CD4-positive, alpha-beta T cell treated with Interleukin-12 subunit alpha and Interleukin-12 subunit beta, for 1 hour (primary cell): ENCODE data around the gene C4A.
"Not testable (repeated sequence)": the region's sequence is repeated elsewhere in the genome, so short reads cannot be mapped to it uniquely, and the experiment has no call there.

Experiments used
- DNase-seq: peaks from one replicate; pipeline ENCODE4 v3.0.0-alpha.2; 2020

C4A gene

GRCh38 chr6:31980998-31981397 lies 859 bp upstream of the C4A start:
- DNase-seq = not testable (repeated sequence)

- DNase-seq = not testable (repeated sequence)
Observed at GRCh38 chr6:31989363-31989762, 7.5 kb downstream of the C4A start.

GRCh38 chr6:31994421-31994820 lies 12.6 kb downstream of the C4A start:
- not testable (repeated sequence) for DNase-seq

GRCh38 chr6:31996385-31996784 lies 14.5 kb downstream of the C4A start:
- not testable (repeated sequence) for DNase-seq

GRCh38 chr6:32002546-32003268 lies 20.9 kb downstream of the C4A start:
- not testable (repeated sequence) for DNase-seq

GRCh38 chr6:32003301-32003700 lies 21.4 kb downstream of the C4A start:
- not testable (repeated sequence) for DNase-seq

DNA sequence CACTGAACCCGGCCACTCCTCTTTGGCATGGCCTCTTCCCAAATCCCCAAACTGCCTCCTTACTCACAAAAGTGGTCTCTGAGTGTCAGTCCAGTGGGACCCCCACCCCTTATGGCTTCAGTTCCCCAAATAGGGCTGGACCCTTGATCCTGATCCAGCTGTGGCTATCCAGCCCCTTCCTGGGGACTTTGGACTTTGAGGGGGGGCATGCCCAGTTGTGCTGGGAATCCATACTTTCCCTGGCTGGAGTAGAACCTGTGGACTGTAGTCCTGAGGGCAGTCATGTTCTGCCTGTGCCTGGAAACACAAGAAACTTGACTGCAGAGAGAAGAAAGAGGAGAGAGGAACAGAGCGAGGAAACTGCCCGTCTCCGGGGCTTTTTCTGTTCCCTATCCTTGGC lies 22.5 kb downstream of the C4A start:
- DNase-seq = not testable (repeated sequence)

- DNase-seq = not testable (repeated sequence)
Observed at GRCh38 chr6:32004864-32005537, 23.1 kb downstream of the C4A start.

- DNase-seq = not testable (repeated sequence)
Observed at GRCh38 chr6:32005538-32005880, 23.7 kb downstream of the C4A start.

GRCh38 chr6:32005991-32006529 lies 24.2 kb downstream of the C4A start:
- not testable (repeated sequence) for DNase-seq

DNA sequence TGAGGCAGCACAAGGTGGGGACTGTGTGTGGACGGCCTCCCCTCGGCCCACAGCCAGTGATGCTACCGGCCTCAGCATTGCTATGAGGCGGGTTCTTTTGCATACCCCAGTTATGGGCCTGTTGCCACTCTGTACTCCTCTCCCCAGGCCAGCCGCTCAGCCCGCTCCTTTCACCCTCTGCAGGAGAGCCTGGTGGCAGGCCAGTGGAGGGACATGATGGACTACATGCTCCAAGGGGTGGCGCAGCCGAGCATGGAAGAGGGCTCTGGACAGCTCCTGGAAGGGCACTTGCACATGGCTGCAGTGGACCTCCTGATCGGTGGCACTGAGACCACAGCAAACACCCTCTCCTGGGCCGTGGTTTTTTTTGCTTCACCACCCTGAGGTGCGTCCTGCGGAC lies 25.2 kb downstream of the C4A start:
- DNase-seq = not testable (repeated sequence)

DNA sequence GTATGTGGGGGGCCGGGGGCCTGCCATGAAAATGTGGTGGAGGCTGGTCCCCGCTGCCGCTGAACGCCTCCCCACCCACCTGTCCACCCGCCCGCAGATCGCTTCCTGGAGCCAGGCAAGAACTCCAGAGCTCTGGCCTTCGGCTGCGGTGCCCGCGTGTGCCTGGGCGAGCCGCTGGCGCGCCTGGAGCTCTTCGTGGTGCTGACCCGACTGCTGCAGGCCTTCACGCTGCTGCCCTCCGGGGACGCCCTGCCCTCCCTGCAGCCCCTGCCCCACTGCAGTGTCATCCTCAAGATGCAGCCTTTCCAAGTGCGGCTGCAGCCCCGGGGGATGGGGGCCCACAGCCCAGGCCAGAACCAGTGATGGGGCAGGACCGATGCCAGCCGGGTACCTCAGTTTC lies 26.2 kb downstream of the C4A start:
- not testable (repeated sequence) for DNase-seq

DNA sequence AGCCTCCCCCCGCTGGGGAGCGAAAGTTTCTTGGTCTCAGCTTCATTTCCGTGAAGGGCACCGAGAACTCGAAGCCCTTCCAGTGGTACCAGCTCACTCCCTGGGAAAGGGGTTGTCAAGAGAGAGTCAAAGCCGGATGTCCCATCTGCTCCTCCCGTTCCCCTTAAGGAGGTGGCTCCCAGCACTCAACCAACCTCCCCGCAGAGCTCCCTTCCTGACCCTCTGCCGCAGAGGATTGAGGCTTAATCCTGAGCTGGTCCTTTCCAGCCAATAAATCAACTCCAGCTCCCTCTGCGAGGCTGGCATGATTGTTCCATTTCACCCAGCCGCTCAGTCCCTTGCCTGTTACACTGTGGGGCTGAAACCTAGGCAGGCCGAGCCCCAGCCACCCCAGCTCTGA lies 26.8 kb downstream of the C4A start:
- not testable (repeated sequence) for DNase-seq

GRCh38 chr6:32009537-32009936 lies 27.7 kb downstream of the C4A start:
- DNase-seq = not testable (repeated sequence)

GRCh38 chr6:32010856-32011530 lies 29.1 kb downstream of the C4A start:
- not testable (repeated sequence) for DNase-seq

DNA sequence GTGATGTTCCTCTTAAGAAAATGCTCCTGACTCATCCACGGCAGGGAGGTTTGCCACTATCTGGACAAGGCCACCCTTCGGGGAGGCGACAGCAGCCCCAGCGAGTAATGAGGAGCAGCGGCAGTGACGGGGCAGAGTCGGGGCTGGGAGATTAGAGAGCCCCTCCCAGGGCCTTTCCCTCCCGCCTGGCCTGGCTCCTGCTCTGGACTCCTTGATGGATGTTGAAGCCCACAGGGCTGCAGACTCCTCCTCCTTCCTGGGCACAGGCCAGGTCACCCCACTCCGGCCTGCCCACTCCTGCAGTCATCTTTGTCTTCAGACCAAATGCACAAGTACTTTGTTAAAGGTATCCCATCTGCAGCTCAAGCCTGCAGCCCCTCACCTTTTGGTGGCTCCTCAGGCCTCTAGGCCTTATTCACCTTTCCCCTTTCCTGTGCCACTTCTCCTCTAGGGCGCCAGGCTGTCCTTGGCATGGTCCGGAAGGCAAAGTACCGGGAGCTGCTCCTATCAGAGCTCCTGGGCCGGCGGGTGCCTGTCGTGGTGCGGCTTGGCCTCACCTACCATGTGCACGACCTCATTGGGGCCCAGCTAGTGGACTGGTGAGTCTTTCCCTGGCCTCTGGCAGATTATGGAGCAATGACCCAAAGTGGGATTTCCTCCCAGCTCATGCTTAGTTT lies 31.2 kb downstream of the C4A start:
- not testable (repeated sequence) for DNase-seq

GRCh38 chr6:32013738-32014137 lies 31.9 kb downstream of the C4A start:
- not testable (repeated sequence) for DNase-seq

- DNase-seq = not testable (repeated sequence)
Observed at GRCh38 chr6:32014547-32014946, 32.7 kb downstream of the C4A start, which contains the start of gene C4B. TSS of gene C4B (plus strand) at chr6:32014795. CDS start at chr6:32014846, 51 bp downstream.

GRCh38 chr6:32022100-32022499 lies 40.2 kb downstream of the C4A start:
- not testable (repeated sequence) for DNase-seq

DNA sequence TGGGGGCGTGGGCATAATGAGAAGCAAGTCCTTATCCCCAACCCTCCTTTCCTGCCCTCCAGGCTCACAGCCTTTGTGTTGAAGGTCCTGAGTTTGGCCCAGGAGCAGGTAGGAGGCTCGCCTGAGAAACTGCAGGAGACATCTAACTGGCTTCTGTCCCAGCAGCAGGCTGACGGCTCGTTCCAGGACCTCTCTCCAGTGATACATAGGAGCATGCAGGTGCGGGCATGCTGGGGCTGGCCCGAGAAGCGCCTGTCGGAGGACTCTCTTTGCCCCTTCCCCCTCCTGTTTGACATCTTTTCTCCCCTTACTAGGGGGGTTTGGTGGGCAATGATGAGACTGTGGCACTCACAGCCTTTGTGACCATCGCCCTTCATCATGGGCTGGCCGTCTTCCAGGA lies 46.8 kb downstream of the C4A start:
- DNase-seq = not testable (repeated sequence)

GRCh38 chr6:32029553-32029952 lies 47.7 kb downstream of the C4A start:
- not testable (repeated sequence) for DNase-seq

DNA sequence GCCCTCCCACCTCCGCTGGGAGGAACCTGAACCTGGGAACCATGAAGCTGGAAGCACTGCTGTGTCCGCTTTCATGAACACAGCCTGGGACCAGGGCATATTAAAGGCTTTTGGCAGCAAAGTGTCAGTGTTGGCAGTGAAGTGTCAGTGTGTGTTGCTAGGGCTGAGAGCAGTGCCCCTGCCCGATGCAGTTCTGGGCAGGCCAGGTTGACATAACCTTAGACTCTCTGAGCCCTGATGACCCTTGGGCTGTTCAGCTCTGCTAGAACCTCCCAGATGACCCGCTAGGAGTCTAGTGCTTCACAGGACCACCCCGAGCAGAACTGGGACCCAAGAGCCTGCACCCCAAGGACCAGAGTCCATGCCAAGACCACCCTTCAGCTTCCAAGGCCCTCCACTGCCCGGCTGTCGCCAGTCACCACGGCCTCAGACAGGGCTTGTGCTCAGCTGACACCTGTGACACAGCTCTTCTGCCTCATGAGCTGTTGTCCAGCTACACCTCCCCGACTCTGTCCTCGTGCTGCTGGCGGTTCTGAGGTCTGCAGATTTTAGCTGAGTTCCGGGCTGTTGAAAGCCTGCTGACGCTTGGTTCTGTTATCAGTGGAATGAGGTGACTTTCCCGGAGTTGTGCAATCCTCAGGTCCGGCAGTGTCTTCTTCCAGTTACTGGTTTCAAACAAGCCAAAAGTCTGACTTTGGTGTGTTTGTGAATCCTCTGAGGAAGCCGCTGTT lies 53.6 kb downstream of the C4A start:
- DNase-seq = not testable (repeated sequence)
